HL-60 (cell line): Measurements from ENCODE around the gene PTPRN2.
"Not testable (repeated sequence)": the region's sequence is repeated elsewhere in the genome, so short reads cannot be mapped to it uniquely, and the experiment has no call there.

Source experiments
- DNase-seq, 2 experiments: peaks; one replicate each; pipeline ENCODE4 v3.0.0-alpha.2; 2010 to 2020; ENCODE audit warnings: low read depth in 1 of 2, low spot score in 1 of 2
- H3K27ac ChIP-seq: fragments of 250-450 bp; sonication (Bioruptor Pico); replicated peaks from 2 replicates; pipeline ENCODE4 v1.5.1; 2020; ENCODE audit warnings: mild to moderate bottlenecking, moderate library complexity
- H3K27me3 ChIP-seq: fragments of 250-450 bp; sonication (Bioruptor Pico); 2 replicates; pipeline ENCODE4 v1.5.1; 2021; ENCODE audit warnings: mild to moderate bottlenecking, moderate library complexity; ENCODE audit not compliant: insufficient read depth, poor library complexity, severe bottlenecking
- H3K4me3 ChIP-seq: replicated peaks from 2 replicates; pipeline ENCODE4 v1.5.1; 2011; ENCODE audit warnings: mild to moderate bottlenecking, control low read depth, low read length; ENCODE audit not compliant: insufficient read depth
- GABPA ChIP-seq: IDR thresholded peaks from 2 replicates; pipeline ENCODE4 v1.6.1; 2012; ENCODE audit warnings: low read depth
- POLR2AphosphoS5 ChIP-seq: IDR thresholded peaks from 2 replicates; pipeline ENCODE4 v1.6.1; 2012; ENCODE audit warnings: low read depth
- REST ChIP-seq: IDR thresholded peaks from 2 replicates; pipeline ENCODE4 v1.6.1; 2012; ENCODE audit warnings: low read depth; ENCODE audit not compliant: insufficient replicate concordance
- SPI1 ChIP-seq: IDR thresholded peaks from 2 replicates; pipeline ENCODE4 v1.6.1; 2012; ENCODE audit warnings: low read depth, mild to moderate bottlenecking, borderline replicate concordance
- TF ChIP-seq, protein P1 (sequence below): IDR thresholded peaks from one replicate; pipeline ENCODE4 v1.5.1; 2011; ENCODE audit warnings: low read length, control low read depth, inconsistent platforms; ENCODE audit not compliant: insufficient read depth

The PTPRN2 gene

DNA sequence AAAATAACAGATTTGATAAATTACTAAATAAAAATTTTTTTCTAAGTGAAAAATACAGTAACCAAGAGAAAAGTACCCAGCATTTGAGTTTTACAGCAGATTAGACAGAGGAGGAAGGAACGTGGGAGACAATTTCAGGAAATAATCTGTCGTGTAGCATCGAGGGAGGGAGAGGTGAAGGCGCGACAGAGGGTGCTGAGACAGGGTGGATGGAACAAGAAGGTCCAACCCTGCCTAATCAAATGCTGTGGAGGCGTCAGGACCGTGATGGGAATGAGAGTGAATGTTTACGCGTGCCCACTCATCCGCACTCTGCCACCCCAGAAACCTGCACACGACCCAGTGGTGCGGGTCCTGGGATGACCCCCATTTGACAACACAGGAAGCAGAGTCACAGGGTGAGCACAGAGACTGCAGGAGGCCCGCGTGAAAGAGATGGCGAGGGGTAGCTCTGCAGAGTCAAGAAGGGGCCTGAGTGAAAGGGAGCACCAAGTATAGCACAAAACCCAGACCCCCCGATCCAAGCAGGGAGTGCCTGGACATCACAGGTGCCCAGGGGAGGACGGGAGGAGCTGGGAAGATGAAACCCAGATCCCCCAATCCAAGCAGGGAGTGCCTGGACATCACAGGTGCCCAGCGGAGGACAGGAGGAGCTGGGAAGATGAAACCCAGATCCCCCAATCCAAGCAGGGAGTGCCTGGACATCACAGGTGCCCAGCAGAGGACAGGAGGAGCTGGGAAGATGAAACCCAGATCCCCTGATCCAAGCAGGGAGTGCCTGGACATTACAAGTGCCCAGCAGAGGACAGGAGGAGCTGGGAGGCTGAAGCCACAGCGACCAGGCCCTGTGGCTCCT, 691.9 kb downstream of the PTPRN2 start:
- no peak for TF ChIP-seq SPI1

GRCh38 chr7:157895098-157895497, 692.5 kb downstream of the PTPRN2 start:
- not testable (repeated sequence) for H3K27me3 ChIP-seq, H3K4me3 ChIP-seq, H3K27ac ChIP-seq

More for the DNA sequence above, 691.9 kb downstream of the PTPRN2 start:
- Histone ChIP-seq H3K4me3 (no peak overlapping the region), H3K27ac (no peak overlapping the region), H3K27me3 (no peaks in the 10 kb centered on the region)
- DNase-seq = no peak

DNA sequence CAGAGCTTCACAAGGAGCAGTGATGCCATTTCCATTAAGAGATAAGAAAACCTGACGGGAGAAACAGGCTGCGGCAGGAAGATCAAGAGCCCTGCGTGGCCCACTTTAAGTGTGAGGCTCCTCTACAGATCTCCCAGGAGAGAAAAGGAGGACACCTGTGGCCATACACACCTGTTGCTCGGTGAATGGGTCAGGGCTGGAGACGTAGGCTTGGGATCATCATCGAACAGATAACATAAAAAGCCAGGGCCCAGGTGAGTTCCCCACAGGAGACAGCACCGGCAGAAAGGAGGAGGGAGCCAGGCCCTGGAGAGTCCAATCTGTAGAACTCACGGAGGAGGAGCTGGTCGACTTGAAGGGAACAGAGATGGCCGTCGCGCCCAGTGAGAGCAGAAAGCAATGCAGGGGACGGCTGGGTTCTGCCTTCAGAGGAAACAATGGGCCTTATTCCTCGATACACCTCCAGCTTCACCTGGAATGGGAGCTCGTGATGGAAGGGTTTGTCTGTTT, 694.0 kb downstream of the PTPRN2 start:
- no peak overlapping the region for H3K4me3 ChIP-seq
- H3K27ac ChIP-seq = no peak overlapping the region
- no peak for DNase-seq
- no peaks in the 10 kb centered on the region for H3K27me3 ChIP-seq
- TF ChIP-seq, protein P1, sequence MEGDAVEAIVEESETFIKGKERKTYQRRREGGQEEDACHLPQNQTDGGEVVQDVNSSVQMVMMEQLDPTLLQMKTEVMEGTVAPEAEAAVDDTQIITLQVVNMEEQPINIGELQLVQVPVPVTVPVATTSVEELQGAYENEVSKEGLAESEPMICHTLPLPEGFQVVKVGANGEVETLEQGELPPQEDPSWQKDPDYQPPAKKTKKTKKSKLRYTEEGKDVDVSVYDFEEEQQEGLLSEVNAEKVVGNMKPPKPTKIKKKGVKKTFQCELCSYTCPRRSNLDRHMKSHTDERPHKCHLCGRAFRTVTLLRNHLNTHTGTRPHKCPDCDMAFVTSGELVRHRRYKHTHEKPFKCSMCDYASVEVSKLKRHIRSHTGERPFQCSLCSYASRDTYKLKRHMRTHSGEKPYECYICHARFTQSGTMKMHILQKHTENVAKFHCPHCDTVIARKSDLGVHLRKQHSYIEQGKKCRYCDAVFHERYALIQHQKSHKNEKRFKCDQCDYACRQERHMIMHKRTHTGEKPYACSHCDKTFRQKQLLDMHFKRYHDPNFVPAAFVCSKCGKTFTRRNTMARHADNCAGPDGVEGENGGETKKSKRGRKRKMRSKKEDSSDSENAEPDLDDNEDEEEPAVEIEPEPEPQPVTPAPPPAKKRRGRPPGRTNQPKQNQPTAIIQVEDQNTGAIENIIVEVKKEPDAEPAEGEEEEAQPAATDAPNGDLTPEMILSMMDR = no peak
- TF ChIP-seq SPI1 (no peak), POLR2AphosphoS5 (no peak), REST (no peak)

More at GRCh38 chr7:157895098-157895497, 692.5 kb downstream of the PTPRN2 start:
- DNase-seq = not testable (repeated sequence)

- Histone ChIP-seq H3K27me3 (no peaks in the 10 kb centered on the region), H3K27ac (no peak overlapping the region), H3K4me3 (no peak overlapping the region)
- TF ChIP-seq, protein P1 = no peak
- TF ChIP-seq GABPA (no peak), SPI1 (no peak), REST (no peak), POLR2AphosphoS5 (no peak)
- DNase-seq = no peak
These were observed 694.7 kb downstream of the PTPRN2 start for GRCh38 chr7:157892751-157893523.
